Measurements from ENCODE around the gene GABPA.

The GABPA gene

DNA sequence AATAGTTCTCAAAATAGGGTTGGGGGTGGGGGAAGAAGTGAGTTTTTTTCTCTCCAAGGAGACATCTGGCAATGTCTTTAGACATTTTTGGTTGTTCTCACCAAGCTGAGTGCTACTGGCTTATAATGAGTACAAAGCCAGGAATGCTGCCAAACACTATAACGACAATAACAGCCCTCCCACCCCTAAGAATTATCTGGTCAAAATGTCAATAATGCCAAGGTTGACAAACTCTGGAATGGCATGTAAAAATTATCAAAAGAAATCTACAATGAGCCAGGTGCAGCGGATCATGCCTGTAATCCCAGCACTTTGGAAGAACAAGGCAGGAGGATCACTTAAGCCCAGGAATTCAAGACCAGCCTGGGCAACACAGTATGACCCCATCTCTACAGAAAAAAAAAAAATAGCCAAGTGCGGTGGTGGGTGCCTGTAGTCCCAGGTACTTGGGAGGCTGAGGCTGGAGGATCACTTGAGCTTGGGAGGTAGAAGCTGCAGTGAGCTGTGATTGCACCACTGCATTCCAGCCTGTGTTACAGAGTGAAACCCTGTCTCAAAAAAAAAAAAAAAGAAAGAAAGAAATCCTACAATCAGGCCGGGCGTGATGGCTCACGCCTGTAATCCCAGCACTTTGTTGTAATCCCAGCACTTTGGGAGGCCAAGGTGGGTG is 2.5 kb upstream of the GABPA start:
- Mint-ChIP-seq H3K27ac (no peak overlapping the region), H3K4me1 (peaks cover 49% of the 10 kb centered on the region), H3K36me3 (peaks cover 10% of the 10 kb centered on the region), H3K4me3 (peak overlapping the region; percentile 34), H3K9me3 (no peaks in the 10 kb centered on the region), H3K27me3 (no peaks in the 10 kb centered on the region)

GRCh38 chr21:25733859-25734653 is 716 bp upstream of the GABPA start:
- peaks cover 5% of the 10 kb centered on the region for H3K36me3 Mint-ChIP-seq
- H3K4me3 Mint-ChIP-seq: peak overlapping the region; percentile 92
- peak overlapping the region; percentile 100 for H3K27ac Mint-ChIP-seq
- H3K27me3 Mint-ChIP-seq: no peaks in the 10 kb centered on the region
- H3K9me3 Mint-ChIP-seq: no peaks in the 10 kb centered on the region
- H3K4me1 Mint-ChIP-seq: peaks cover 60% of the 10 kb centered on the region

GRCh38 chr21:25734654-25734903 is 193 bp upstream of the GABPA start:
- no peaks in the 10 kb centered on the region for H3K27me3 Mint-ChIP-seq
- no peaks in the 10 kb centered on the region for H3K9me3 Mint-ChIP-seq
- H3K27ac Mint-ChIP-seq: peak overlapping the region; percentile 100
- H3K4me1 Mint-ChIP-seq: peaks cover 65% of the 10 kb centered on the region
- peak overlapping the region; percentile 92 for H3K4me3 Mint-ChIP-seq
- H3K36me3 Mint-ChIP-seq: peaks cover 5% of the 10 kb centered on the region

DNA sequence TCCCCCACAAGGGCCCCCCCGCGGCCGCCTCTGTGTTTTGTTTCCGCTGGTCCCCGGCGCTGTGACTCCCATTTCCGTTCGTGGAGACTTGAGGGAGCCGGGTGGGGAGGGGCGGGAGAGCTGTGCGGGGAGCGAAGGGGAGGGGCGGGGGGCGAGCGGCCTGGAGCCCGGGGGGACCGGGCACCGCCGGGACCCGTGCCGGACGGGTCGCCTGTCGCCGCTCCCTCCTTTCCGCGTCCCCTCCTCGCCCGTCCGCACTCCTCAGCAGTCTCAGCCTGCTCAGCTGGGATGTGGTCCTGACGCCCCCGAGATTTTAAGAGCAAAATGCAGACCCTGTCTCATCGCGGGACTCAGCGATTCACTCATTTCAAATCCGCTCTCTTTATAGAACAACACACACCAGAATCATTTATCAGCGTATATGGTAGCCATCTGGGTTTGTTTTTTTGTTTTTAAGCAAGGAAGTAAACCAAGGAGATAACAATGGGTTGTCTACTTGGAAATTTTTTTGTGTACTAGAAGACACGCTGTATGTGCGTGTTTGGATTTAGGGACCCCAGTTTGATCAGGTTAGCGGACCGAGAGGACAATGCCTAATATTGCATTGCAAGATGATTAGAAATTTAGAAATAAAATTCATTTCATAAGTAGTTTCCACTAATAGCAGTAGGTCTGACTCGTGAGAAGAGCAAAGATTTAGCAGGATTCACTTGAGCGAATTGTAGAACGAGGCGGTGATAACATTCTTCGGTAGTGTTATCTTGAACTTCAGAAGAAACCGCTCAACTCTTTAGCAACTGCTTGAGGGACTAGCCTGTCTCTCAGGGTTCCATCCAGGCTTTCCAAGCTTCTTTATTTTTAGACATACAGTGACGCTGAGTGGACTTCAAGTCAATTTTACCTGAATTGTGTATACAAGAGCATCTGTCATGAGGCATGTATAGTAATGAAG is 1.1 kb downstream of the GABPA start:
- H3K27ac Mint-ChIP-seq: peak overlapping the region; percentile 99
- no peaks in the 10 kb centered on the region for H3K9me3 Mint-ChIP-seq
- H3K4me1 Mint-ChIP-seq: peaks cover 69% of the 10 kb centered on the region
- H3K4me3 Mint-ChIP-seq: peak overlapping the region; percentile 99
- H3K27me3 Mint-ChIP-seq: no peaks in the 10 kb centered on the region
- H3K36me3 Mint-ChIP-seq: peaks cover 5% of the 10 kb centered on the region

GRCh38 chr21:25737421-25737820 is 2.6 kb downstream of the GABPA start:
- Mint-ChIP-seq H3K36me3 (peaks cover 11% of the 10 kb centered on the region), H3K27ac (no peak overlapping the region), H3K4me1 (peaks cover 69% of the 10 kb centered on the region), H3K4me3 (peak overlapping the region; percentile 99), H3K9me3 (no peaks in the 10 kb centered on the region), H3K27me3 (no peaks in the 10 kb centered on the region)

- Mint-ChIP-seq H3K27ac (no peak overlapping the region), H3K9me3 (no peaks in the 10 kb centered on the region), H3K4me3 (no peak overlapping the region), H3K27me3 (no peaks in the 10 kb centered on the region), H3K36me3 (peaks cover 9% of the 10 kb centered on the region), H3K4me1 (peaks cover 44% of the 10 kb centered on the region)
Observed at GRCh38 chr21:25742900-25743299, 8.1 kb downstream of the GABPA start.

GRCh38 chr21:25744854-25745253 is 10.1 kb downstream of the GABPA start:
- no peak overlapping the region for H3K27ac Mint-ChIP-seq
- H3K9me3 Mint-ChIP-seq: no peaks in the 10 kb centered on the region
- peaks cover 11% of the 10 kb centered on the region for H3K36me3 Mint-ChIP-seq
- H3K4me3 Mint-ChIP-seq: no peak overlapping the region
- H3K27me3 Mint-ChIP-seq: no peaks in the 10 kb centered on the region
- H3K4me1 Mint-ChIP-seq: peaks cover 36% of the 10 kb centered on the region

GRCh38 chr21:25750085-25750484 is 15.3 kb downstream of the GABPA start:
- Mint-ChIP-seq H3K4me1 (peaks cover 24% of the 10 kb centered on the region), H3K9me3 (no peaks in the 10 kb centered on the region), H3K27me3 (no peaks in the 10 kb centered on the region), H3K27ac (no peak overlapping the region), H3K36me3 (peaks cover 13% of the 10 kb centered on the region), H3K4me3 (no peak overlapping the region)

DNA sequence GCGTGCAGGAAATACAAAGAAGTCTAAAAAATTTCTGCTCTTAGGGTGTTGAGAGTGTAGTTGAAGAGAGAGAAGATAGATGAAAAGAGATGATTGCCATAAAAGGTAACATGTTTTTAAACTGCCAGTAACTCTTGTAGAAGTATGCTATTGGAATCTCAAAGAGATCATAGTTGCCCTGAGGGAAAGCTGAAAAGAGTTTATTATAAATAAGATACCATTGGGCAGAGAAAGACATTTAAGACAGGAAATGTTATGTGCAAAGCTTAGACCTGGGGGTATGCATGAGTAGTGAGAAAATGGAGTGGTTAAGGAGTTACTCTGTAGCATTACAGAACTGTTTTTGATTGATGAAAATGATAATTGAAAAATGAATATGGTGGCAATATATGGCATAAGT is 17.6 kb downstream of the GABPA start:
- Mint-ChIP-seq H3K27me3 (no peaks in the 10 kb centered on the region), H3K9me3 (no peaks in the 10 kb centered on the region), H3K4me1 (peaks cover 34% of the 10 kb centered on the region), H3K36me3 (peaks cover 15% of the 10 kb centered on the region), H3K4me3 (no peak overlapping the region), H3K27ac (no peak overlapping the region)

- H3K27ac Mint-ChIP-seq: no peak overlapping the region
- H3K4me3 Mint-ChIP-seq: no peak overlapping the region
- no peaks in the 10 kb centered on the region for H3K9me3 Mint-ChIP-seq
- peaks cover 25% of the 10 kb centered on the region for H3K4me1 Mint-ChIP-seq
- H3K36me3 Mint-ChIP-seq: peaks cover 24% of the 10 kb centered on the region
- H3K27me3 Mint-ChIP-seq: no peaks in the 10 kb centered on the region
Observed at GRCh38 chr21:25756190-25756932, 21.6 kb downstream of the GABPA start.

DNA sequence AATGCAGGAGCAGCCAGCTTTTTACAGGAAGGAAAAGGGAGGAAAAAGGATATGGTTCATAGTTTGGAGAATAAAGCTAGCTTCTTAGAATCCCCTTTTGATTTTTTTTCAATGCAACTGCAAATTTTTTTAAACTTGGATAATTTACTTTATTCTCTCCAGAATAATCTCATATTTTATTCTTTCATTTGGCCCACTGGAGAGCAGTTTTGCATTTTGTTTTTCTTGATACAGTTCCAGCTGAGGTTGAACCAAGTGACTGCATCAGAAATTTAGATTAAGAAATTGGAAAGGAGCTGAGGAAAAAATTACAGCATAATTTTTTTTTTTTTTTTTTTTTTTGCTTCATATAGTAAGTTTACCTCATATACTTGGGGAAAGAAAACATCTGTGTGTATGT is 22.8 kb downstream of the GABPA start:
- Mint-ChIP-seq H3K4me3 (no peak overlapping the region), H3K36me3 (peaks cover 25% of the 10 kb centered on the region), H3K27me3 (no peaks in the 10 kb centered on the region), H3K4me1 (peaks cover 25% of the 10 kb centered on the region), H3K9me3 (no peaks in the 10 kb centered on the region), H3K27ac (no peak overlapping the region)

DNA sequence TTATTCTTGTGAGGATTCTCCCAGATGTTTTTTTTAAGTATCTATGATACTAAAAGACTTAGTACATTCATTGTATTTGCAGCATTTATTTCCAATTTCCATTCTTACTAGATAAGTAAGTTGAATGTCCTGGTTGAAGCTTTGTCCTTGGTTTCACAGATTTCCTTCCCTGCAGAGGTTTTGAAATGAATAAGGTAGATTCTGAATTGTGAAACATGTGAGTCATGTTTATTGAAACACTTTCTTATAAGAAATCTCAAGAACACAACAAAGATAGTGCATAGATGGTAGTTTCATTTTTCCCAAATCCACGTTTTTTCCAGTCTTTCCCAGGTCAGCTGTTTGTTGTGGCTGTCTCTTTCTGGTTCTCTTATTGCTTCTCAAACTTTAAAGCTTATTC is 24.8 kb downstream of the GABPA start:
- no peaks in the 10 kb centered on the region for H3K9me3 Mint-ChIP-seq
- H3K4me3 Mint-ChIP-seq: no peak overlapping the region
- peaks cover 19% of the 10 kb centered on the region for H3K4me1 Mint-ChIP-seq
- no peaks in the 10 kb centered on the region for H3K27me3 Mint-ChIP-seq
- peaks cover 22% of the 10 kb centered on the region for H3K36me3 Mint-ChIP-seq
- H3K27ac Mint-ChIP-seq: peak overlapping the region; percentile 1

- H3K27ac Mint-ChIP-seq: peak overlapping the region; percentile 1
Observed at GRCh38 chr21:25760061-25760460, 25.3 kb downstream of the GABPA start.

DNA sequence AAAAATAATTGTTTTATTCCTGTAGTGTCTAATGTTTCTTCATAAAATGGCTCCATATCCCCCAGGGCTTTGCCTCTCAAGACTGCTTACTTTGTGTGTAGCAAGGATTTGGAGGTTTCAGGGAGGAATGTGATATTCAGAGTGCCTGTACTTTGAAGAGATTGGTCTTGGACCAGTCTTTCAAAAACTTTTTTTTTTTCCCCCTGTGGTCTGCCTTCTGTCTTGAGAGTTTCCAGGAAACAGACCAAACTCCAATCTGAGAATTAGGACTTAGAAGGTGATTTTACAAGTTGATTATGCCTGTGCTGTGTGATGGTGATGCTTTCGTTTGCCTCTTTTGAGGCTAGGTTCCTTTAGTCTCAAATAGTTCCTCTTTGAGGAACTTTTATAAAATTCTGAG is 25.9 kb downstream of the GABPA start:
- Mint-ChIP-seq H3K36me3 (peaks cover 25% of the 10 kb centered on the region), H3K27me3 (no peaks in the 10 kb centered on the region), H3K4me1 (peaks cover 15% of the 10 kb centered on the region), H3K4me3 (no peak overlapping the region), H3K9me3 (no peaks in the 10 kb centered on the region), H3K27ac (no peak overlapping the region)

More at GRCh38 chr21:25760061-25760460, 25.3 kb downstream of the GABPA start:
- no peaks in the 10 kb centered on the region for H3K27me3 Mint-ChIP-seq
- H3K4me1 Mint-ChIP-seq: peaks cover 18% of the 10 kb centered on the region
- no peaks in the 10 kb centered on the region for H3K9me3 Mint-ChIP-seq
- no peak overlapping the region for H3K4me3 Mint-ChIP-seq
- H3K36me3 Mint-ChIP-seq: peaks cover 22% of the 10 kb centered on the region

DNA sequence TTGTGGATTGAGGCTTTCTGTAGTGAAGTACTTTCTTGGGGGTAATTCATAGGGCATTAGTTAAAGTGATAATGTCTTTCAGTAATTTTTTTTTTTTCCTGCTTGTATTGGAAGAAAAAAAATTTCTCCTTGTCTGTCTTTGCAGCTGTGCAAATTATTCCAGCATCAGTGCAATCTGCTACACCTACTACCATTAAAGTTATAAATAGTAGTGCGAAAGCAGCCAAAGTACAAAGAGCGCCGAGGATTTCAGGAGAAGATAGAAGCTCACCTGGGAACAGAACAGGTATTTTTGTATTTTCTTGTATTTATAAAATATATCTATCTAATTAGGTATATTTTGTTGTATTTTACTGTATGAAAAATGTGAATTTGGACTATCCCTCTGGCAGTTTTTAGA is 29.3 kb downstream of the GABPA start:
- Mint-ChIP-seq H3K36me3 (peaks cover 35% of the 10 kb centered on the region), H3K4me3 (no peak overlapping the region), H3K9me3 (no peaks in the 10 kb centered on the region), H3K4me1 (peaks cover 9% of the 10 kb centered on the region), H3K27me3 (no peaks in the 10 kb centered on the region), H3K27ac (no peak overlapping the region)

Measured in activated naive CD4-positive, alpha-beta T cell treated with anti-CD3 and anti-CD28 coated beads, Interleukin-2, amount 50 U/mL, for 24 hours (primary cell).